ENCODE measurements around the gene ACTR8.

The ACTR8 gene

DNA sequence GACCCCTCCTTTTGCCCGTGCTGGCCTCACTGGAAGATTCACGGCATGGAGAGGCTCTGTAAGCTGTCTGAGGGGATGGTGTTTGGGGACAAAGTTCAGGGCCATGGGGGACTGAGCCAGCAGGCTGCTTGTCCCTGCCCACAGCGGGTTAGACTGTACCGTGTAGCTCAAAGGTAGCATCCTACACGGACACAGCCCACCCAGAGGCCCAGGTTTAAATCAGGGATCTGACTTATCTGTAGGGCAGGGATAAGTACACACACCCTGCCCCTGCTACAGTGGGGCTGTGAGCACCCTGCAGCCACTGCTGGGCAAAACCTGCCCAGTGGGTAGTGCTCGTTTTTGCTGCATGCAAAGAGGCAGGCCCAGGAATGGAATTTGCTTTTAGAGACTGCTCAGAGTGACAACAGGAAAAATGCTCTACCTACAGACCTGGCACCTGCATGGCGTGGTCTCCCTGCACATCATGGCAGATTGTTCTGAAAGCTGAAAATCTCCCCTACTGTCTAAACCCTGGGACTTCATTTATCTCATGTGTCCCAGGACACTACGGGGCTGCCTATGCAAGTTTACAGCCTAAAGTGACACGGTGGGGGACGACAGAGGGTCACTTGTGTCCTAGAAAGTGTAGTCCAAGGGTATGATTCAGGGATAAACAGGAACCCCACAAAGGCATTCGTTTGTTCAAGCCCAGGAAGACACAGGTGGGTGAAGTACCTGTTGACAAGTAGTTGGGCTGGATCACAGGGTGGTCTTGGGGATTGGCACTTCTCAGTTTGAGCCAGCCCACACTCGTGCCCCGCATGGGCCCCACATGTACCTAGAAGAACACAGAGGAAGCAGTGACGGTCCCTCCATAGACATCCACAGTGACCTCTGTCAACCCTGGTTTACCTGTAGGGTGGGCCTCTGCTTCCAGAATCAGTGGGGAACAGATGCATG, 63.5 kb downstream of the ACTR8 start:
- H3K36me3 ChIP-seq (ENCODE audit: control insufficient read depth, insufficient read depth, low read length), result peaks cover 25% of the 10 kb centered on the region
- H3K9me3 ChIP-seq (ENCODE audit: control insufficient read depth, insufficient read depth, low read length), result no peaks in the 10 kb centered on the region
- no peaks in the 10 kb centered on the region for H3K27me3 ChIP-seq (ENCODE audit: control insufficient read depth, insufficient read depth, low read length)
- H3K4me1 ChIP-seq (ENCODE audit: control insufficient read depth, insufficient read depth, low read length), result no peaks in the 10 kb centered on the region
- H3K9ac ChIP-seq (ENCODE audit: low read depth, low read length), result no peak overlapping the region
- H3K4me3 ChIP-seq (ENCODE audit: low read depth, low read length), result no peak overlapping the region

GRCh38 chr3:53817809-53818208, 64.1 kb downstream of the ACTR8 start:
- Histone ChIP-seq H3K36me3 (ENCODE audit: control insufficient read depth, insufficient read depth, low read length) (peaks cover 21% of the 10 kb centered on the region), H3K4me1 (ENCODE audit: control insufficient read depth, insufficient read depth, low read length) (no peaks in the 10 kb centered on the region), H3K9ac (ENCODE audit: low read depth, low read length) (no peak overlapping the region), H3K9me3 (ENCODE audit: control insufficient read depth, insufficient read depth, low read length) (no peaks in the 10 kb centered on the region), H3K4me3 (ENCODE audit: low read depth, low read length) (no peak overlapping the region), H3K27me3 (ENCODE audit: control insufficient read depth, insufficient read depth, low read length) (no peaks in the 10 kb centered on the region)

- Histone ChIP-seq H3K9me3 (ENCODE audit: control insufficient read depth, insufficient read depth, low read length) (no peaks in the 10 kb centered on the region), H3K4me3 (ENCODE audit: low read depth, low read length) (no peak overlapping the region), H3K36me3 (ENCODE audit: control insufficient read depth, insufficient read depth, low read length) (peaks cover 17% of the 10 kb centered on the region), H3K9ac (ENCODE audit: low read depth, low read length) (no peak overlapping the region), H3K4me1 (ENCODE audit: control insufficient read depth, insufficient read depth, low read length) (no peaks in the 10 kb centered on the region), H3K27me3 (ENCODE audit: control insufficient read depth, insufficient read depth, low read length) (no peaks in the 10 kb centered on the region)
Observed at GRCh38 chr3:53817211-53817610, 64.7 kb downstream of the ACTR8 start.

Measured in iPS-15b (cell line).